ENCODE measurements around the gene NOTCH2.
"Not testable (repeated sequence)": the region's sequence is repeated elsewhere in the genome, so short reads cannot be mapped to it uniquely, and the experiment has no call there.

DNA sequence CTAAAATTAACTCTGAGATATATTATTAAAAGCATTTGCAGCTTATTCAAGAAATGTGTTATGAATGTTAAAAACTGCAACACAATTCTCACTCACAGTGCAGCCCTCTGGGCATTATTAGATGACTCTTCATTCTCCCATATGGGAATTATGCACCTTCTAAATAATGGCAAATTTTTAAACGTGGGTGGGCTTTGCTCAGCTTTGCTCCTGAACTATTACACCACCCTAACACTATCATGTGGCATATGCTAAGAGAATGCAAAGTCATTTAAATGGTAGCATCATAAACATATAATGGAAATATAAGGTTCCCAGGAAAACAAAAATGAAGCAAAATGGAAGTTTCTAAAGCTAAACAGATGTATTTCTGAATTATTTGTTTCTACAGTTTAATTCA, 61.6 kb downstream of the NOTCH2 start:
- TF ChIP-seq, protein P1, sequence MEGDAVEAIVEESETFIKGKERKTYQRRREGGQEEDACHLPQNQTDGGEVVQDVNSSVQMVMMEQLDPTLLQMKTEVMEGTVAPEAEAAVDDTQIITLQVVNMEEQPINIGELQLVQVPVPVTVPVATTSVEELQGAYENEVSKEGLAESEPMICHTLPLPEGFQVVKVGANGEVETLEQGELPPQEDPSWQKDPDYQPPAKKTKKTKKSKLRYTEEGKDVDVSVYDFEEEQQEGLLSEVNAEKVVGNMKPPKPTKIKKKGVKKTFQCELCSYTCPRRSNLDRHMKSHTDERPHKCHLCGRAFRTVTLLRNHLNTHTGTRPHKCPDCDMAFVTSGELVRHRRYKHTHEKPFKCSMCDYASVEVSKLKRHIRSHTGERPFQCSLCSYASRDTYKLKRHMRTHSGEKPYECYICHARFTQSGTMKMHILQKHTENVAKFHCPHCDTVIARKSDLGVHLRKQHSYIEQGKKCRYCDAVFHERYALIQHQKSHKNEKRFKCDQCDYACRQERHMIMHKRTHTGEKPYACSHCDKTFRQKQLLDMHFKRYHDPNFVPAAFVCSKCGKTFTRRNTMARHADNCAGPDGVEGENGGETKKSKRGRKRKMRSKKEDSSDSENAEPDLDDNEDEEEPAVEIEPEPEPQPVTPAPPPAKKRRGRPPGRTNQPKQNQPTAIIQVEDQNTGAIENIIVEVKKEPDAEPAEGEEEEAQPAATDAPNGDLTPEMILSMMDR (IDR thresholded peaks at IDR 0.05; ENCODE audit: low read depth, low read length, poor library complexity, severe bottlenecking): not testable (repeated sequence)
- TF ChIP-seq EZH2phosphoT487 (IDR thresholded peaks at IDR 0.05; ENCODE audit: borderline replicate concordance, low read length): not testable (repeated sequence)
